ENCODE results near the gene KDM4C. TPM values are rescaled to one million over a fixed set of nuclear protein-coding genes. Genes with fewer than 3 reads are reported as not detected.

Gene KDM4C
- total and polyA plus RNA-seq, 10 donors: 11.1 to 85.5 (median 61.9) TPM

- Histone ChIP-seq H3K27me3 (replicated peaks in 1 of 7) (no peaks in the 10 kb centered on the region), H3K27ac (no peak overlapping the region), H3K9me3 (no peaks in the 10 kb centered on the region), H3K36me3 (peaks cover 4 to 52% (median 20%) of the 10 kb centered on the region in 6 donors), H3K4me1 (no peaks in the 10 kb centered on the region), H3K4me3 (no peak overlapping the region)
- no peak for TF ChIP-seq POLR2A (IDR thresholded peaks at IDR 0.05)
- TF ChIP-seq, protein P1, sequence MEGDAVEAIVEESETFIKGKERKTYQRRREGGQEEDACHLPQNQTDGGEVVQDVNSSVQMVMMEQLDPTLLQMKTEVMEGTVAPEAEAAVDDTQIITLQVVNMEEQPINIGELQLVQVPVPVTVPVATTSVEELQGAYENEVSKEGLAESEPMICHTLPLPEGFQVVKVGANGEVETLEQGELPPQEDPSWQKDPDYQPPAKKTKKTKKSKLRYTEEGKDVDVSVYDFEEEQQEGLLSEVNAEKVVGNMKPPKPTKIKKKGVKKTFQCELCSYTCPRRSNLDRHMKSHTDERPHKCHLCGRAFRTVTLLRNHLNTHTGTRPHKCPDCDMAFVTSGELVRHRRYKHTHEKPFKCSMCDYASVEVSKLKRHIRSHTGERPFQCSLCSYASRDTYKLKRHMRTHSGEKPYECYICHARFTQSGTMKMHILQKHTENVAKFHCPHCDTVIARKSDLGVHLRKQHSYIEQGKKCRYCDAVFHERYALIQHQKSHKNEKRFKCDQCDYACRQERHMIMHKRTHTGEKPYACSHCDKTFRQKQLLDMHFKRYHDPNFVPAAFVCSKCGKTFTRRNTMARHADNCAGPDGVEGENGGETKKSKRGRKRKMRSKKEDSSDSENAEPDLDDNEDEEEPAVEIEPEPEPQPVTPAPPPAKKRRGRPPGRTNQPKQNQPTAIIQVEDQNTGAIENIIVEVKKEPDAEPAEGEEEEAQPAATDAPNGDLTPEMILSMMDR (IDR thresholded peaks at IDR 0.05 in 8 of 11, conservative IDR thresholded peaks at IDR 0.05 in 3 of 11): no peak
- intact Hi-C loops (cut with DNase I; ENCODE audit: low total_unique reads): no loop called here
- DNase-seq: no peak
- WGBS, 5 donors: 33 to 75% (median 68%) methylated on average over 2 of the region's 2 CpGs
Observed at GRCh38 chr9:7161469-7161868, 403.7 kb downstream of the KDM4C start.

DNA sequence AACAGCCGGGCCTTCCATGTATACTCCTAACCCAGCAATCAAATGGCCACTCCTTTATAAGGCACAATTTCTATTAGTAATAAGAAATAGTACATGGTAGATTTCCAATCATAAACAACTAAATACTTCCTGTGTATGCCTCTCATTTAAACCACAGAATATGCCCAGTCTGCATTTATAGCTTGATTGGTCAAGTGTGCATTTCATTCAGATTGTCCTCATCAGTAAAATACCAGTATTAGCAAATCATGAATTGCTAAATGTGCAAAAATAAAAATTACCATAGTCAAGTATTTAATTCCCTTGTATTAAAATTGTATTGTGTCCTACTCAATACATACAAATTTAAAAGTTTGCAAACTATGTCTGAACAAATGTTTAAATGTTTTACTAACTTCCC, 406.2 kb downstream of the KDM4C start:
- Histone ChIP-seq H3K4me3 (no peak overlapping the region), H3K4me1 (no peaks in the 10 kb centered on the region), H3K9me3 (no peaks in the 10 kb centered on the region), H3K27ac (no peak overlapping the region), H3K36me3 (peaks cover 4 to 76% (median 22%) of the 10 kb centered on the region in 6 donors), H3K27me3 (replicated peaks in 1 of 7) (no peaks in the 10 kb centered on the region)
- WGBS, 5 donors: 0 to 52% (median 47%) methylated on average over 1 of the region's 1 CpG
- no peak for DNase-seq
- TF ChIP-seq, protein P1 (IDR thresholded peaks at IDR 0.05 in 8 of 11, conservative IDR thresholded peaks at IDR 0.05 in 3 of 11): no peak
- TF ChIP-seq POLR2A (IDR thresholded peaks at IDR 0.05) (no peak), POLR2AphosphoS5 (IDR thresholded peaks at IDR 0.05) (no peak)
- intact Hi-C loops (cut with DNase I; ENCODE audit: low total_unique reads): no loop called here

GRCh38 chr9:7164440-7165330, 406.9 kb downstream of the KDM4C start:
- no peaks in the 10 kb centered on the region for H3K9me3 ChIP-seq
- no peaks in the 10 kb centered on the region for H3K4me1 ChIP-seq
- TF ChIP-seq POLR2A (IDR thresholded peaks at IDR 0.05) (no peak), POLR2AphosphoS5 (IDR thresholded peaks at IDR 0.05) (no peak)
- TF ChIP-seq, protein P1 (IDR thresholded peaks at IDR 0.05 in 8 of 11, conservative IDR thresholded peaks at IDR 0.05 in 3 of 11): no peak
- no peak for DNase-seq
- H3K36me3 ChIP-seq: peaks cover 4 to 84% (median 27%) of the 10 kb centered on the region in 6 donors
- intact Hi-C loops (cut with DNase I; ENCODE audit: low total_unique reads): no loop called here
- no peak overlapping the region for H3K4me3 ChIP-seq
- no peaks in the 10 kb centered on the region for H3K27me3 ChIP-seq (replicated peaks in 1 of 7)
- 81 to 90% (median 87%) methylated on average over 13 of the region's 13 CpGs for WGBS, 5 donors
- no peak overlapping the region for H3K27ac ChIP-seq

GRCh38 chr9:7165331-7165975, 407.7 kb downstream of the KDM4C start:
- Histone ChIP-seq H3K36me3 (peaks cover 4 to 85% (median 32%) of the 10 kb centered on the region in 6 donors), H3K4me3 (no peak overlapping the region), H3K27ac (no peak overlapping the region), H3K4me1 (no peaks in the 10 kb centered on the region), H3K9me3 (no peaks in the 10 kb centered on the region), H3K27me3 (replicated peaks in 1 of 7) (no peaks in the 10 kb centered on the region)
- no peak for DNase-seq
- intact Hi-C loops (cut with DNase I; ENCODE audit: low total_unique reads): no loop called here
- TF ChIP-seq, protein P1 (IDR thresholded peaks at IDR 0.05 in 8 of 11, conservative IDR thresholded peaks at IDR 0.05 in 3 of 11): no peak
- TF ChIP-seq POLR2A (IDR thresholded peaks at IDR 0.05) (no peak), POLR2AphosphoS5 (IDR thresholded peaks at IDR 0.05) (no peak)
- WGBS, 5 donors: 88 to 96% (median 94%) methylated on average over 7 of the region's 7 CpGs
